Right ventricle myocardium inferior (tissue), 1 donor: ENCODE measurements around the gene ACYP1. TPM values are rescaled to one million over a fixed set of nuclear protein-coding genes. Genes with fewer than 3 reads are reported as not detected.

Experiments used
- ATAC-seq: fragments of 200-7000 bp; cut with Tn5 transposase; one replicate; pipeline ENCODE4 v1.9.1; 2020; ENCODE audit warnings: mild to moderate bottlenecking, moderate library complexity
- DNase-seq: peaks from one replicate; pipeline ENCODE4 v3.0.0; 2021; ENCODE audit errors: missing footprints
- intact Hi-C: fragments of 100-400 bp; cut with DNase I; formaldehyde crosslinking; loops from one replicate; pipeline ENCODE4 v1.11.0; 2022
- long read RNA-seq: library from polyadenylated mRNA; unstranded; transcript quantifications from one replicate; pipeline ENCODE4 v2.0.0, GENCODE V29; 2021
- total RNA-seq: library from RNA; stranded (reverse); fragmentation: NEBNext Ultra II Directional; extraction: Animal tissue kit (Norgen Biotek cat#: 25700); gene quantifications from one replicate; pipeline ENCODE4 v1.2.1, GENCODE V29; 2021
- donor health status: DM: no; HTN: yes; CAD: no; lungs with severe emphysema.

Gene ACYP1
- total RNA-seq = 11.7 TPM
- long read RNA-seq, transcript ACYP1-205 (3 exons, 789 nt) = major isoform, 5 of 10 reads
- long read RNA-seq, partial matches to known transcripts = 0 of 10 reads
- long read RNA-seq, other reads (novel, unspliced or antisense) = 1 of 10 reads

GRCh38 chr14:75063491-75064204 is at the start of gene ACYP1:
TSS of gene ACYP1 (minus strand) at chr14:75064024. CDS start at chr14:75063553, 471 bp downstream.
- DNase-seq = peak; percentile 94
- ATAC-seq = peak; percentile 94
- intact Hi-C loops = no loop called here

GRCh38 chr14:75109877-75110276 is 46.1 kb upstream of the ACYP1 start:
- intact Hi-C loops = no loop called here
- DNase-seq = no peak
- ATAC-seq = no peak

DNA sequence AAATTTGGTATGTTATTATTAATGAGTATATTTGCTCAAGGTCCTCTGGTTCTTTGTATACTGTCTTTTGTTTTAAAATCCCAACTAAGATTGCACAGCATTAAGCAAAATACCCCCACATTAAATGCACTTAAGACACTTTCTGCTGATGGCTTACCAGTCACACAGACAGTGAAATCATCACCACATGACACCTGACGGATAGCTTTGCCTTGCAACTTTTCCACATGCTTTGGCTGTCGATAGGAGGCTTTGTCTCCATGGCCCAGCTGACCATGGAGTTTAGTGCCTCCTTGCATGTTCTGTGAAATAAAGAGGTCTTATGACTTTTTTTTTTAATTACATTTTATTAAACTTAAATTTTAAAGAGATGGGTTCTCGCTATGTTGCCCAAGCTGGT is 43.4 kb upstream of the ACYP1 start:
- ATAC-seq = no peak
- intact Hi-C loops = no loop called here
- DNase-seq = no peak

DNA sequence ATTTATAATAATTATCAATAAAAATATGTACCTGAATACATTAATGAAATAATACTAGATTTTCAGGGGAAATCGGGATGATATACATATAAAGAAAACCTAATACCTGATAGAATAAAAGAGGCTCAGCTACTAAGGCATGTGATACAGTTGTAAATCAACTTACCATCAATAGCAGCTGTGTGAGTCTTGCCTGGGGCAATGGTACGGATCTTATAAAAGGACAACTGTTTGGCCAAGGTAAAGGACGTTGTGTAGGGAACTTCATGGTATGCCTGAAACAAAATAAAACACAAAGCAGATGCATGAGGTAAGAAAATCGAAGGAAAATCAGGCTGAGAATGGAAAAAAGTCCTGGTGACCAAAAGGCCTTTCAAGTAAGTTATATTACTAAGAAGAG is 37.7 kb upstream of the ACYP1 start:
- intact Hi-C loops = no loop called here
- no peak for ATAC-seq
- no peak for DNase-seq

DNA sequence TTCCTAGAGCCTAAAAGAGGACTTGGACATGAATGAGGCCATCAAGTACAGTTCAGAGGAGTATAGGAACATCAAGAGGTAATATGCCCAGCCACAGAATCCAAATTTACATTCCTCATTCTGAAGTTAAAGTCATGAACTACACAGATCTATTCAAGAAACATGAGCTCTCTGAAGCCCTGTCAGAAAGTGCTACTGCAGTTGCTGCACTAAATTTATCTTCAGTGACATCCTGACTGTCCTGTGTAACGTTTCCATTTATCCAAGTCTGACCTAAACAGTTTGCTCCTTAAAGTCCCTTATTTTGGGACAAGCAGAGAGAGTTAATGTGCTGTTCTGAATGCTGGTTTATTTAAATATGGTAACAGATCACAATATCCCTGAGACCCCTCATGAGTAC is 34.9 kb upstream of the ACYP1 start:
- intact Hi-C loops = no loop called here
- no peak for ATAC-seq
- DNase-seq = no peak

DNA sequence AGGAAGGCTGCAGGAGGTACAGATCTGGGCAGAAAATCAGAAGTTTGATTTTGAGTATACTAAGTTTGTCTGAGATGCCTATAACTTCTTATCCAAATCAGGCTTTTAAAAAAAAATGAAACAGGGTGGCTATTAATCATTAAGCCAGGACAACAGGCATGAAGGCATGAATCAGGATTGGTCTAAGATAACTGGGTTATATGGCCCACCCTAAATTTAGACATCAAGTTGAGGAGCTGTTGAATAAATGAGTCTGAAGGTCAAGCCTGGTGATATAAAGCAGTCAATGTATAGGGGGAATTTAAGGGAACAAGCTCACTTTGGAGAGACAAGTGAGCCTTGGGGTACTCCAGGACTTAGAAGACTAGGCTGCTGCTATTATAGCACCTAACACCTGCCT is 34.4 kb upstream of the ACYP1 start:
- intact Hi-C loops = no loop called here
- DNase-seq (no peak), ATAC-seq (no peak)

DNA sequence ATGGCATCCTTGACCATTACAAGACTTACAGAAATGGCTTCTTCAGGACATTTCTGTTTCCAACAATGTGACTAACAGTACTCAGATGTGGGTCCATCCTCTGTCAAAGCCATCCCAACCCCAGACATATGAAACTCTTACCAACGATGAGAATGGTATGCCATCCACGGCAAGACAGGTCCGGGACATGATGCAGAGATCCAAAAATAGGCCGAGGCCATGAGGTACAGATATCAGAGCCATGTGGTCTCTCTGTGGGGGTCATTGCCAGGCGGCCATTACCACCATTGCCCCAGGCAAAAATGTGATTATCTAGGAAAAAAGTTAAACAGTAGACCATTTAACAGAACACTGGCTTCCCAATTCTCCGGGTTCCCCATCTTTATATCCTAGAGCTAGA is 33.1 kb upstream of the ACYP1 start:
- ATAC-seq (peak; percentile 20), DNase-seq (no peak)
- intact Hi-C loops = no loop called here

- intact Hi-C loops = no loop called here
These were observed 31.9 kb upstream of the ACYP1 start for GRCh38 chr14:75095690-75096089.

DNA sequence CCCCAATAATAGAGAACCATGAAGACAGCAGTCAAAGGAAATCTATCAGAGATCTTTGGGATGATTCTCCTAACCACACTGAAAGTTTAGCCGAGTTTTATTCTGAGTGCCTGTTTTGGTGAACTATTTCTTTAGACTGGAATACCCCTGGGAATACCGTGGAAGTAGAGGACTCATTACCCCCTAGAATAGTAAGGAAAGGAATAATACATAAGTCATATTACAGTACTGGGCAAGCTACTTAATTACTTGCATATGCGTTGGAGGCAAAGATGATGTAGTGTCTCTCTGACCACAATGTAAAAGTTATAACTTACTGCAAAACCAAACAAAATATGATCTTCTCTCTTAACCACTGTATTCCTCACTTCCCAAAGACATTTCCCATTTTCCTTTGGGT is 31.1 kb upstream of the ACYP1 start:
- no peak for ATAC-seq
- no peak for DNase-seq
- intact Hi-C loops = no loop called here

More at GRCh38 chr14:75095690-75096089, 31.9 kb upstream of the ACYP1 start:
- DNase-seq (no peak), ATAC-seq (no peak)

DNA sequence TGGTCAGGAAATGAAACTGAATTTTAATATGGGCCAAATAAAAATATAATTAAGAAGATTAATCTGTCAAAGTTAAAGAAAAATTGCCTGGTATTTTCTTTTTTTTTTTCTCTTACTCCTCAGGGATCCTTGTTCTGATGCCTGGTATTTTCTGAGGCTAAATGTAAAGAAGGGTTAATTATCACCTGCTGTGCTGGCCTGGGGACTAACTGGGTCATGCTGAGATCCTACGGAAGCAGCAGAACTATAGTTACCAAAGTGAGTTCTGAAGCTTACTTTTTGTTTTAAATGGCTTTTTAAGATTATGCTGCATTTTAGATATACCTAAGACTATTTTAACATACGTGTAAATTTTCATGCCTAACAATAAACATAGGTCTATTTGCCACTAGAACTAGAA is 28.9 kb upstream of the ACYP1 start:
- intact Hi-C loops = no loop called here
- ATAC-seq (no peak), DNase-seq (no peak)

GRCh38 chr14:75091251-75091650 is 27.4 kb upstream of the ACYP1 start:
- intact Hi-C loops = no loop called here
- DNase-seq (no peak), ATAC-seq (no peak)

DNA sequence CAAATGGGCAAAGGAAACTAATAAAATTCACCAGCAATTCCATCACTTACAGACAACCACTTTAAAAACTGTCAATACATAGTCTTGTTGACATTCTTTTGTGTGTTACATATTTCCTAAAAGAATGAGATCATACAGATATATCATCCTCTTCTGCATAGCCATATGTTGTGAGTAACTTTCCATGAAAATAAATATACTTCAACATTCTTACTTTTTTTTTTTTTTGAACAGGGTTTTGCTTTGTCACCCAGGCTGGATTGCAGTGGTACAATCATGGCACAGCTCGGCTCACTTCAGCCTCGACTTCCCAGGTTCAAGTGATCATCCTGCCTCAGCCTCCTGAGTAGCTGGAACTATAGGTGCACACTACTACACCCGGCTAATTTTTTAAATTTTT is 26.5 kb upstream of the ACYP1 start:
- DNase-seq (no peak), ATAC-seq (no peak)
- intact Hi-C loops = no loop called here

DNA sequence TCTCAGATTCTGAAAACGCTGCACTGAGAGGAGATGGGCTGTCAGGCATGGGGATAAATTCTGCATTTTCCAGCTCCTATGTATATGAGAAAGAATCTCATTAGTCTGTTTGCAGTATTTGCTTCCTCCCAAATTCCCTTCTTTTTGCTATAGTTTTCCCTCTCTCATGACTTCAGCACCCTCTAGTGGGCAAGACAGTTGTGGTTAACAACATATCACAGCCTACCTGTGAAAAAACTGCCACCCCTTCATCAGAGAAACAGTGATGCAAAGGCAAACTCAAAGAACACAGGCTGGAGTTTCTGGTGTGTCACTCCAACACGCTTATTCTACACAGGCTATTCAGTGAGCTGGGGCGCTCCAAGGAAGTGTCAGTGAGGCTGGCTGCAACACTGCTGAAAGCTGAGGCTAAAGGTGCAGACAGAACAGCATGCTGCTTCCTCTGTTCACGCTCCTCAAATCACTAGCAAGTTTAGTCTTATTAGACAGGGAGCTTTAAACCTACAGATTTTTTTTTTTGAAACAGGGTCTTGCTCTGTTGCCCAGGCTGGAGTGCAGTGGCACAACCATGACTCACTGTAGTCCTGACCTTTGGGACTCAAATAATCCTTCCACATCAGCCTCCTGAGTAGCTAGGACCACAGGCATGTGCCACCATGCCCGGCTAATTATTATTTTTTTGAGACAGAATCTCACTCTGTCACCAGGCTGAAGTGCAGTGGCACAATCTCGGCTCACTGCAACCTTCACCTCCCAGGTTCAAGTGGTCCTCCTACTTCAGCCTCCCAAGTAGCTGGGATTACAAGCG is 24.9 kb upstream of the ACYP1 start:
- DNase-seq (no peak), ATAC-seq (peak; percentile 68)
- intact Hi-C loops = loop anchor here (2.0 to 10.0 kb wide), 3 partner anchors 144 to 228 kb away; no protein-coding TSS in a partner anchor

DNA sequence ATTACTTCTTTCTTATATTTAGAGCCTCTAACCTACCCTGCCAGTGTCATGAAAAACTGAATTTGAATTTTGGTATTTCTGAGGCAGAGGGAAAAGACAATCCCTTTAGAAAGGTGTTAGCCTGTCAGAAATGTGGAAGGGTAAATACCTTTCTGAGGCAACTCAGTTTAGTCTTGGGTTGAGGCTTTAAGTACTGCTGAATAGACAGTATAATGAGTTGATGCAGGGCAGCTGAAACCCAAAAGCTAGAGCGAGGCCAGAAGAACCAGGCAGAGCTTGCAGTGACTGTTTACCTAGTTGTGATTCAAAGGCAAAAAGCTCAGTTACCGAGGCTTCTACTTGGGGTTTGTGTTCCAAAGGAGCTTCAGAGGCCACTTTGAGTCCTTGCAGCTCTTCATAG is 24.3 kb upstream of the ACYP1 start:
- intact Hi-C loops = loop anchor here (2.0 to 10.0 kb wide), 3 partner anchors 143 to 227 kb away; no protein-coding TSS in a partner anchor
- DNase-seq (no peak), ATAC-seq (peak; percentile 9)

DNA sequence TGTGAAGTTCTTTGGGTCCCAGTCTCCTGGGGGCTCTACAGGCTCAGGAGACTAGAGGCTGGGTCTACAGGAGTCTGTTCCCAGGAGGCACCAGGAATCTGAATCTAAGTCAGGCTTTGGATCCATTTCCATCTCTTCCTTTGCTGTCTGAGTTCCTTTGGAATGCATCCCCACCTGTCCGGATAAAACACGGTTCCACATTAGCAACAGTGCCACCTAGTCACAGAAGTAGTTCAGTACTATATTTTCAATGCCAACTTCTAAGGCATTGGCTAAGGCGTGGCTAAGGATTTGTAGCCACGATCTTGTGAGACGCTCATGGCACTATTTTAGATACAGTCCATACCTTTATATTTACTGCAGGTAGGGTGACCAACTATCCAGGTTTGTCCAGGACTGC is 20.7 kb upstream of the ACYP1 start:
- intact Hi-C loops = loop anchor here (10.0 kb wide), 1 partner anchor 140 kb away; no protein-coding TSS in a partner anchor
- ATAC-seq (no peak), DNase-seq (no peak)

- intact Hi-C loops = loop anchor here (10.0 kb wide), 1 partner anchor 138 kb away; no protein-coding TSS in a partner anchor
- ATAC-seq (no peak), DNase-seq (no peak)
These were observed 19.4 kb upstream of the ACYP1 start for GRCh38 chr14:75083271-75083670.

DNA sequence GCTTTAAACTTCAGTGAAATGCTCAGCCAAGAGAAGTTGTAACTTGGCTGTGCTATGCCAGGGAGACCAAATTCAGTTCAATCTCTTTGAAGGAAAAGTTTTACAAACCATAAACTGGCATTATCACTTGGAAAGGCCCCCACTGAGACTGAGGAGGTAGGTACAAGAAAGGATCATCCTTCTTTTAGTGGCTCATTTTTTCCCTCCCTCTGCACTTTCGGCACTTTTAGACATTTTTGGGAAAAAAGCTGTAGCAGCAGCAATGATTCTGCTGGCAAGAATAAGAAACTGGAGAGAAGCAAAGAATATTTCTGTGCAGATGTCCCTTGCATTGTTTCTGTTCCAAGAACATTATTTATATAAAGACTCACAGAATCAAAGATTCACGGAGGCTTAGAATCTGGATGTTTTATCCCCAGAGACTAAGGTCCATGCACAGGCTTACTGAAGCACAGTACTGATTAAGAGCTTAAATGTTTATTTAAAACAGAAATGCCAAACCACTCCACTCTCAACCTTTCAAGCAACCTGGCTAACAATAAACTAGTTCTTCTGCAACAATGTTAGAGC is 17.9 kb upstream of the ACYP1 start:
- ATAC-seq = no peak
- intact Hi-C loops = loop anchor here (10.0 kb wide), 1 partner anchor 137 kb away; no protein-coding TSS in a partner anchor
- no peak for DNase-seq

DNA sequence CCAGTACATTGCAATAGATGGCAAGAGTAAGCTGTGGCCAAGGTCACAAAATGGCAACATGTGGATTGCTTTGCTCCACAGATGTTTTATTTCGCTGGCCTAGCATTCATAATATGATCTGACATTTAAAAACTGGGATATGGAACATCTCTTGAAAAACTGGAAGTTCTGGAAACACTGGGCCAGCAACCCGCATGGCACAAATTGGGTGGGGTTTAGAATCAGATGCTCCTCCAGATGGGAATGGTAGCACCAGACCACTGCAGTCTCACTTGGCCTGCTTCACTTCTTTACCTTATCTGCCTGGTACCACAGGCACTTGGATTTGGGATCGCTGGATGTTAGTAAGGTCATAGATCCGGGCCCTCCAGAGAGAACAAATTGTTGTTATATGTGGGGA is 15.7 kb upstream of the ACYP1 start:
- intact Hi-C loops = no loop called here
- no peak for ATAC-seq
- no peak for DNase-seq

DNA sequence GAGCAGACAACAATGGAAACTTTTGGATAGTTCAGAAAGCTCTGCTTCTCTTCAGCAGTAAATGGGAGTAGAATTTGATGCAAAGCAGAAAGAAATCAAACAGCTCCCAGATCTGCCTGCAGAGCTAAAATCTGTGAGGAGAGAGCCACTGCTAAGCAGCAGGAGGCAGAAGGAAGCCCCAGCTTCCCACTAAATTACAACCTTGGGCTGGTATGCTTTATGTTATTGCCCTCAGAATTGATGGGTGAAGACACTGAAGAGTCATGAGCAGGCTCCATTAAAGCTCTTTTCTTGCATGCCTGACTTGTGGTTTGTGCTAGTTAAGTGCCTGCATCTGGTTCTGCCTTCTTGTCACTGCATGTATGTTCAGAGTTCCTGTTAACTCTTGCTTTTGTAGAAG is 14.0 kb upstream of the ACYP1 start:
- no peak for DNase-seq
- intact Hi-C loops = no loop called here
- ATAC-seq = no peak
